GM21367 (cell line): Measurements from ENCODE around the gene YOD1.
A peak's percentile ranks its signal among the peaks of the same experiment; 100 is the strongest.

Source experiments
- ATAC-seq: cut with Tn5 transposase; IDR thresholded peaks from one replicate; pipeline ENCODE4 v1.9.1; 2021; ENCODE audit not compliant: unreplicated experiment

Gene YOD1

DNA sequence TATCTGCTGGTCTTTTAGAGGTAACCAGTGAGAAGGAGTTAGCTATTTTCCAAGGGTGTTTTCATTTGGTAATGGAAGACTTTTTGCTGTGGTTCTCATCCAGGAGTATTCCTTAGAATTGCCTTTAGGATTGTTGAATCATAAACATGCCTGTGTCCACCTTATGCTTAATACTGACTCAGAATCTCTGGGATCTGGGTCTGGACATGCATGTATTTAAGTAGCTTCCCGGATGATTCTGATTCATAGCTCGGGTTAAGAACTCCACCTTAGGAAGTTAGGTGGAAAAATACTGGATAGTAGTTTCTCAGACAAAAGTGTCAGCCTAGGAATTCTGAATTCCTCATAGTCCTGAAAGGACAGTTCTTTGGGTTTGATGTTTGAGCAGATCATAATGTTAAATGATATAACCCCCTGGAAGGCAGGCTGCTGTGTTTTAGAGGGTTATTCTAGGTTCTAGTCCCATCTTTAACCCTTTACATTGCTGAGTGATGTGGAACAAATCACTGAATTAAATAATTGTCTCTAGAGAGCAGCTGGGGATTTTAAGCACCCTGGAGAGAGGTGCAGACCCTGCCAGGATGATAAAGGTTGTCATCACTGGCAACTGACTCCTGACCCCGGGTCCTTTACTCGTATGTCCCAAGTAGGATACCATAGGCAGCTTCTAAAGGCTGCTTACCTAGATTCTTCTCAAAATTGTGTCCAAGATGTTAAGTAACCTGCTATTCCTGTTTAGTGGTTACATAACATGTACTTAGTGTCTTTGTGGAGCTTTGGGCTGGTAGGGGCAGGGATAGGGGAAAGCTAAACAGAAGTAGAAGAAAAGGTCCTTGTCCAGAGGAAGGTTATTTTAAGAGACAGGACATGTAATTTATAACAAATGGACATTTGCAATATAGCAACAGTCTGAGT is 23.2 kb upstream of the YOD1 start:
- ATAC-seq = no peak

- ATAC-seq = no peak
These were observed 21.2 kb upstream of the YOD1 start for GRCh38 chr1:207072233-207072632.

DNA sequence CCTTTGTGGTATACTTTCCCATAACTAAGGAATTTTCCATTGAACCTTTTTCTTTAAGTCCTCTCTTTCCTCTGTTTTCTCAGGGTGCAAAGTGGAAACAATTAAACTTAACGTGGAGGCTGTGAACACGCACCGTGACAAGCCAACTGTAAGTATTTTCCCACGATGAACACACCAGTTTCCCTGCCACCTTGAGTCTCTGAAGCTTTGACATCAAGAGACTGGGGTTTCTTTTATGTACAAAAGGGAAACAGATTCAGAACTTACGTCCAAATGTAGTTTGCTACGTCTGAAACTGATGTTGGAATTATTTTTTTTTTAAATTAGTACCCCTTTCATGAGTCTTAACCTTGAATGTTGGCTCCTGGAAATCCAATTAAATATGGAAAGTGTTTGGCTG is 20.4 kb upstream of the YOD1 start:
- ATAC-seq = no peak

GRCh38 chr1:207070811-207071210 is 19.8 kb upstream of the YOD1 start:
- no peak for ATAC-seq

- ATAC-seq = no peak
These were observed 19.0 kb upstream of the YOD1 start for GRCh38 chr1:207069858-207070506.

DNA sequence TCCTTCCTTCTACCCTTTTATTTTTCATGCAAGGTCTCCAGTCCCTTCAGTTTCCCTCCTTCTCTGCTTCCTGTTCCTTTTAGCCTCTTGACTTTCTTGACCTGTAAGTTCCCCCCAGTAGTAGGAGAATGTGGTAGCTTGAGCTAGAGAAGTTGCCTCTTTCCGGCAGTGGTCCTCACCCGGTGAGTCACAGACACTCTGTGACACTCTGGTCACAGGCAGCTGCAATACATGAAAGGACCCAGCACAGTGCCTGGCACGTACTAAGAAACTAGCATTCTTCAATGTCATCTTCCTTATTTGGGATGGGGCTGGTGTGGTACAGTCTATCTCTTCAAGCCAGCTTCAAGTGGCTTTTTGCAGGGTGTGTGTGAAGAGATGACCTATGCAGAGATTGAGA is 18.1 kb upstream of the YOD1 start:
- ATAC-seq = no peak

DNA sequence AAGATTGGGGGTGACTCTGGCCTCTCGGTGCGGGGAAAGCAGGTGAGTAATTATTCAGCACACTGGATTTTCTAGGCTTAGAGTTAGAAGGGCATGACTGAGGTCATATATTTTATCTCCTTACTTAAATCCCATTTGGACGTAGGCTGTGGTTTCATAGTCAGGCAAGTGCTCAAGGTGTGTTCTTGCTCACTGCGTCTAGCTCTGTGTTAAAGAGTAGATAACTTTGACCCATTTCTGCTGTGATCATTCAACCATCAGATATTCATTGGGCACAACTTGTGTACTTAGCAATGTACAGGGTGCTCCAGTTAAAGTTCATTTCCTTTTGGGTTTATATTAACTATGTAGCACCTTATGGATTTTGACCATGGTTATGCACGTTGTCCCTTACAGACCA is 16.7 kb upstream of the YOD1 start:
- no peak for ATAC-seq

DNA sequence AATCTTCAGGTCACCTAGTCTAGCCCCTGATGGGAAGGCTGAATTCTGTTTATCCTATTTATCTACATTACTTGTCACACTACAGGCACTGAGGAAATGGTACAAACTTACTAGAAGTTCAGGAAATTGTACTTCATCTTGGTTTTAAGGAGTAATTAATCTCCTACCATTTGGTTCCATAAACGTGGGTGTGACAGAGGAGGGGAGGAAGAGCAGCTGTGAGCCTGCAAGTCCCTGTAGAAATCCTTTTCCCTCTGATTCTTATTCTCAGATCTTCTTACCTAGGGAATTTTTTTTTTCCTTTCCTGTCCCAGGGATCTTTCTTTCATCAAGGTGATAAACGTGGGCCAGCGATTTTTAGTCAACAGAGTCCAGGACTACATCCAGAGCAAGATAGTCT is 16.2 kb upstream of the YOD1 start:
- no peak for ATAC-seq

- no peak for ATAC-seq
These were observed 13.6 kb upstream of the YOD1 start for GRCh38 chr1:207064561-207064960.

DNA sequence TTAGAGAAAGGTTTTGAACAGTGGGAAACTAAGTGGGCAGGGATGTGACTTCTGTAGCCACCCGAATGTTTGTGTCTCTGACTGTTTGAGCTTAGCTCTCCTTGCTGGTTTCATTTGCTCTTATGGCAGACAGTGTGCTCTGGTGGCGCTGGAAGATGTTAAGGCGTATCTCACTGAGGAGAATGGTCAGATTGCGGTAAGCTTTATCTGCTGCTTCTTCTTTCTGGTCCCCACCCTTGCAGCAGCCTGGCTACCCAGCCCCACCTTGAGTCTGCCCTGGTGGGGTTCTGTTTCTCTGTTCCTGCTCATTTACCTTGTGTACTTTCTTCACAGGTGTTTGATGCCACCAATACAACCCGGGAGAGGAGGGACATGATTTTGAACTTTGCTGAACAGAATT is 12.0 kb upstream of the YOD1 start:
- no peak for ATAC-seq

- ATAC-seq = no peak
These were observed 11.1 kb upstream of the YOD1 start for GRCh38 chr1:207062058-207062457.

DNA sequence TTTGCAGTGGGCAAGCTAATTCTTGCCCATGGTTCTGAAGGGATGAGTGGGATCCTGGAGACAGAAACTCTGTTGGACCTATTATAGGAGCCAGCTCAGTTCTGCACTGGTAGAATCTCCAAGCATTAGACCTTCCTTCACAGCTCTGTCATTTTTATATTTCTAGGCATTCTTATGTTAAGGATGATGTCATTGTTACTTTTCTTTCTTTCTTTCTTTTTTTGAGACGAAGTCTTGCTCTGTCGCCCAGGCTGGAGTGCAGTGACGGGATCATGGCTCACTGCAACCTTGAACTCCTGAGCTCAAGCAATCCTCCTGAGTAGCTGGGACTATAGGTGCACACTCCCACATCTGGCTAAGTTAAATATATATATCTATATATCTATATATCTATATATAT is 9.6 kb upstream of the YOD1 start:
- ATAC-seq = no peak

DNA sequence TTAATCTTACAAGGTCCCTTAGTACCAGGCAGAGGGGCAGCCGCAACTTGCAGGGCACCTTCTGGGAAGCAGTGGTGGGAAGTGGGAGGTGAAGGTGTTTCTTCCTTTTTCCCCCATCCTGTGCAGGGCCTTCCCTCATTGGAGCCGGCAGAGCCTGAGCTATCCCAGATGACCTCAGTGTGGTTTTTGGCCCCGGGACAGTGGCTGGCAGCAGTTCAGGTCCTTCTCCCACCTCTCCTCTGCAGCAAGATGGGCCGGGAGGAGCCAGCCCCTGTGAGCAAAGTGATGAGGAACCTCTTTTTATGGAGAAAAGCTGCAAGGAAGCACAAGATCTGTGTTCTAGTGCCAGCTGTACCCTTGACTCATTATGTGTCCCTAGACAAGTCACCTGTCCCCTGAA is 8.9 kb upstream of the YOD1 start:
- ATAC-seq = no peak

- ATAC-seq = no peak
These were observed 8.2 kb upstream of the YOD1 start for GRCh38 chr1:207058878-207059867.

DNA sequence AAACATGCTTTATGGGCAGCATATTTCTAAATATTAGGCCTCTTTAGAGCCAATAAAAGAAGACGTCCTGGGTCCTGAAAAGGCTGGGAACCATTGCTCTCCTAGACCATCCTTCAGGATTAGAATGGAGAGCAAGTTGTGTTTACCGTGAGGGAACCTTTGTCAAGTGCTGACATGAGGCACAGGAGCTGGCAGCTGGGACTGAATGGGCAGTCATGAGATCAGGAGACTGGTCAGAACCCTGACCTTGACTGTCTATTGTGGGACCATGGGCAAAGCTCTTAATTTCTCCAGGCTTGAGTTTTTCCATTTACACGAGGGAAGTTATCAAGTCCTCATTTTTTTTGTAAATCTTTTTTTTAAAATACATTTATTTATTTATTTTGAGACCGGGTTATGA is 7.2 kb upstream of the YOD1 start:
- no peak for ATAC-seq

GRCh38 chr1:207056673-207057072 is 5.7 kb upstream of the YOD1 start:
- no peak for ATAC-seq

DNA sequence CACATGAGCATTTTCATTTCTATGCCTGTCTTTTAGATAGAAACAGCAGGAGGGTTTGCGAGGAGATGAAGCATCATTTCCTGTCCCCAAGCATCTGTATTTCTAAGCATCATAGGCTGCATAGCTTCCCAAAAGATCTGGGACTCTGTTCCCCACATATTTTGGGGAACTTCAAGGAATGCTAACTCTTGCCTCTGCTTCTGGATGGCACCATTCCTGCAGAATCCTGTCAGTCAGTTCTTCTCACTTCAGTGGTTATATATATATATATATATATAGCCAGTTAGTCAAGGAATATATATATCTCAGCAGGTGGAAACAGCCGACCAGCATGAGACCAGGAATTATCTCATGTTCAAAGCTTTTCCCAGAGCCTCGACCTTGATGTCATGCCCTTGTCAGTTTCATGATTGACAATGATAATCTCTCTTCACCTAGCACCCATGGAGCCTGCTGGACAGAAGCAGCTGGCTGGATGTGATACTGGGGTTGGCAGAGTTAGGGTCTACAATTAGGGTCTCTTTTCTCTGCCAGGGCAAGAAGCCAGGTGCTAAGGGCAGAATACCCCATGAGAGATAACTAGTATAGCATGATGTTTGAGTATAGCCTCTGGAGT is 4.5 kb upstream of the YOD1 start:
- no peak for ATAC-seq

DNA sequence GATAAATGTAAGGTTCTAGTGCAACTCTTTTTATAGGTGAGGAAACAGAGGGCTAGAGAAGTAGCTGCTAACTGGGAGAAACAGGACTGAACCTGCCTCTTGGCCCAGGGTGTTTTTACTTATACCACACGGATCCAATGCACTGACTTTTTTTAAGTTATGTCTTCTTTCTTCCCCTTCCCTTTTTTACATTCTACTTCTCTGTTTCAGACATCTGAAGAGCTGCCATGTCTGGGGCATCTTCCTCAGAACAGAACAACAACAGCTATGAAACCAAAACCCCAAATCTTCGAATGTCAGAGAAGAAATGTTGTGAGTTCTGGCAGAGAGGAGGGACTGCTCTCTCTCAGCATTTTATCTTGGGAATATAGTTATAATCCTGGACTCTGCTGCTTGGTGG is 3.5 kb upstream of the YOD1 start:
- no peak for ATAC-seq

GRCh38 chr1:207052911-207053769 is 2.1 kb upstream of the YOD1 start, which contains the start of gene PFKFB2:
PFKFB2 (plus strand) TSS chr1:207053275; CDS start chr1:207054718, 1,443 bp downstream.
- ATAC-seq = peak; percentile 60
